GM12864 (cell line): Measurements from ENCODE around the gene GRHL3.

Source experiments
- DNase-seq: peaks from one replicate; pipeline ENCODE4 v3.0.0-alpha.2; 2011; ENCODE audit warnings: low read depth
- H3K4me3 ChIP-seq: 2 replicates; pipeline ENCODE4 v1.5.1; 2011; ENCODE audit warnings: mild to moderate bottlenecking, low read depth, low read length, control low read depth
- CTCF ChIP-seq: IDR thresholded peaks from 2 replicates; pipeline ENCODE4 v1.5.1; 2011; ENCODE audit warnings: low read depth, mild to moderate bottlenecking, moderate library complexity, low read length, control low read depth, inconsistent platforms; ENCODE audit errors: missing control alignments

GRHL3 gene

GRCh38 chr1:24329331-24329730 is 10.2 kb downstream of the GRHL3 start:
- no peak for TF ChIP-seq CTCF
- DNase-seq, result no peak
- H3K4me3 ChIP-seq, result no peak overlapping the region

- H3K4me3 ChIP-seq, result no peak overlapping the region
- TF ChIP-seq CTCF, result no peak
- no peak for DNase-seq
These were observed 10.8 kb downstream of the GRHL3 start for GRCh38 chr1:24329797-24330543.

DNA sequence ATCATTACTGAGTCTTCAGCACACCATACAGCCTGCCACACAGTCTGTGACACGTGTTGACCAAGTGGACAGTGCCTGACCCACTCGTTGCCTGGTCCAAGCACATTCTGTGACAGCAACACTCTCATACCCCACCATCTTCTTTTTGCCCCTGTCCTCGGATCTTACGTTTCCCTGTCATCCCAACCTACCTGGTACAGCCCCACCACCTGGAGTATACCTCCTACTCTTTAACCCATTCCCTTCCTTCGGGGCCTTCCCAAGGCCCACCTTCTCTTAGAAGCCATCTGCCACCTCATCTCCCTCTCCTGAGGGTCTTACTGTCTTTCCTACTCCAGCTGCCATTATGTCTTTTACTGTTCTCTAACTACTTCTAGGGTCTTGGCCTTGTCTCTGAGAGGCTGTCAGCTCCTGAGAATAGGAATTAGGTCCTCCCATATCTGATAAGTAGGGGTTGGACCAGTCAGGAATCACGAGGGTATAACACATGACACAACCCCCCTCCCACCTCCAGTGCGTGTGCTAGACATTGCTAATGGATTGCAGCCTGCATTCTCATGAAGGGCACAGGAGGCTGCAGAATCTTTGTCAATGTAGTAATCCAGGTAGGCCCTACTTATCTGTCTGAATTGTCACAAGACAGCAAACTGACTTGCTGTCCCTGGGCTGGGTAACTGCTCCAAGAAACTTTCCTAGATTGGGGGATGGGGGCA is 13.0 kb downstream of the GRHL3 start:
- TF ChIP-seq CTCF, result no peak
- no peak for DNase-seq
- H3K4me3 ChIP-seq, result no peak overlapping the region

- no peak overlapping the region for H3K4me3 ChIP-seq
- TF ChIP-seq CTCF, result no peak
- no peak for DNase-seq
These were observed 16.9 kb downstream of the GRHL3 start for GRCh38 chr1:24336075-24336474.

GRCh38 chr1:24337455-24337854 is 18.3 kb downstream of the GRHL3 start:
- TF ChIP-seq CTCF, result no peak
- no peak for DNase-seq
- H3K4me3 ChIP-seq, result no peak overlapping the region

GRCh38 chr1:24338447-24338846 is 19.3 kb downstream of the GRHL3 start:
- no peak for TF ChIP-seq CTCF
- H3K4me3 ChIP-seq, result no peak overlapping the region
- no peak for DNase-seq
